Cortex of kidney (tissue), 1 donor: ENCODE results near the gene TRMT11.
"Not testable (repeated sequence)": the region's sequence is repeated elsewhere in the genome, so short reads cannot be mapped to it uniquely, and the experiment has no call there.

ENCODE experiments used
- DNase-seq: peaks from one replicate; lab custom pipeline; 2025; lab: John Stamatoyannopoulos, UW

Gene TRMT11

DNA sequence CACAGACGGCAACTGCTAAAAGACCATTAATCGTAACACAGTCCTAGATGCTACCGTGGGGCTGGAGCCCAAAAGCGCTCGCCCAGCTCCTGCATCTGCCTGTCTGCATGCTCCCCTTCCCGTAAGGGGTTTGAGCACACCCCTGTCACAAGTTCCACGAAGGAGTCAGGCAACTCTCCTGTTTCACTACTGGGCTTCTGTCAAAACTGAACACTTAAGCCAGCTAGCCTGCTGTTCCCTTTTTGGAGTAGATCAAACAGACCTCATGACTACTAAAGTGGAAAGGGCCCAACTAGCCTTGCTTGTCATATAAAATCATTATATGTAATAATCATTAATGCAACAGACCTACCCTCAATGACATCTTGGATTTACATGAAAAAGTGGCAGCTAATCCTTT lies 61.3 kb downstream of the TRMT11 start:
- no peak for DNase-seq

- DNase-seq = no peak
These were observed 62.3 kb downstream of the TRMT11 start for GRCh38 chr6:126048635-126049034.

DNA sequence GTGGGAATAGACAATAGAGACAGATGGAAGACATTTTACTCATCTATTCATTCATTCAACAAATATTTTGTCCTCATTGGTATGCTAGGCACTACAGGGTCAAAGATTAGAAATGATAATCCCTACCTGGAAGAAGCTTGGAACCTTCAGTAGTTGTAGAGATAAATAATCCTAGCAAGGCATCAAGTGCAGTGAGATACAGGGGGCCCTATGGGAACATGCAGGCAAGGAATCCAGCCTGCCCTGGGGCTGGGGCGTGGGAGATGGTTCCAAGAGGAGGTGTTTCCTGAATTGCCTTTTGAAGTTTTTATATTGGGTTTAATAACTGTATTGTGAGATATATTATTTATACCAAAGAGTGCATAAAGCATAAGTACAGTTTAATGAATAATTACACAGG lies 64.5 kb downstream of the TRMT11 start:
- no peak for DNase-seq

DNA sequence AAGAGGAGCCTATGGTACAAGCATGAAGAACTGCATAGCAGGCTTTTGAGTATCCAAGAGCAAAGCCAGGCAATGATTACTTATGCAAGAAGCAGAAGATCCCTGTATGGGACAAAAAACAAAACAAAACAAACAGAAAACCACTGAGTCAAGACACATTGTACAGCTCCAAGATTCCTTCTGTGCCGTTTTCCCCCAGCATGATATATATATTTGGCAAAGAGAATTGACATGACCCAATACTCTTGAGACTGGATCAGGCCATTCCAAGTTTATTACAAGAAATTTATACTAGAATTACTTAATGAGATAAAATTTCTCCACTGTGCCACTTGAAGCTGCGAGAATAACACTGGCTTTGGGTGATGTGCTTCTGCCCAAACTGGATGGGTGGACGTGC lies 65.5 kb downstream of the TRMT11 start:
- no peak for DNase-seq

DNA sequence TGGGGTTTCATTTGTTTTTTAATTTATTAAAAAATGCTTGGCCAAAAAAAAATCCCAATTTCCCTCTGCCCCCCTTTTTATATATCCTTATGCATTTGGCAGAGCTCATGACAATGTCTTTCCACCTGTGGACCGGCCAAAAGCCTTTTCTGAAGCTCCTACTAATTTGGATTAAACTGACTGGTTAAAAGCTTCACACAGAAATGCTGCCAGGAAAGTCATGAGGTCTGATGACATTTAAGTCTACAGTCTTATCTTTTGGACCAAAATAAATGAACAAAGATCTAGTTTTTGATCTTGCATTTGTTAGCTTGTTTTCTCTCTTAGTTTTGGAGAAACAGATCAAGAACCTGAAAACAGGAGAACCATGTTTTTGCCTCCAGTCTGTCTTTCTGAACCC lies 66.1 kb downstream of the TRMT11 start:
- DNase-seq = no peak

GRCh38 chr6:126054258-126054702 lies 67.9 kb downstream of the TRMT11 start:
- no peak for DNase-seq

DNA sequence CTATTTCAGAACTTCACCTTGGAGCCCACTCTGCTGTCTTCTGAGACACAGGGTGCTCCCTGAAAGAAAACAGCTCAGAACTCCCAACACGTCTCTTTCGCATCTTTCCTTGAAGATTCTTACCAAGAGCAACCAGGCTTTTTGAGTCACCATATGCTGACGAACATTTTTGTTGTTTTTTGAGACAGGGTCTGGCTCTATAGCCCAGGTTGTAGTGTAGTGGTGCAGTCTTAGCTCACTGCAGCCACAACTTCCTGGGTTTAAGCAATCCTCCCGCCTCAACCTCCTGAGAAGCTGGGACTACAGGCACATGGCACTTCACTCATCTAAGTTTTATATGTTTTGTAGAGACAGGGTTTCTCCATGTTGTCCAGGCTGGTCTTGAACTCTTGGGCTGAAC lies 68.5 kb downstream of the TRMT11 start:
- DNase-seq = no peak

DNA sequence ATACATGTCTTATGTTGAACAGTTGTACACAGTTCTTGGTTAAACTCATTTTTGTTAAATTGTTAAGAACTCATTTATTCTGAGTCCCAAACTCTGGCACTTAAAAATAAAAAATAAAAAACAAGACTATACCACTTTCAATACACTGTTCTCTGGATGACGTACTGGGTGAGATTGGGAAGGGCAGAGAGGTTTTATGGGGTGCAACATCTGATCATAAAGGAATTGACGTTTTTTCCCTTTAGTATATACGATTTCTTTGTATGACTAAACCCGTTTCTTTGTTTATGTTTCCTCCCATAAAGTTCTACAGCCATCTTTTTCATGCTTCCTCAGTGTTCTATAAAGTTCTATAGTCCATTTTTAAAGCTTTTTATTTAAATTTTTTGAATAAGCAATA lies 69.1 kb downstream of the TRMT11 start:
- no peak for DNase-seq

DNA sequence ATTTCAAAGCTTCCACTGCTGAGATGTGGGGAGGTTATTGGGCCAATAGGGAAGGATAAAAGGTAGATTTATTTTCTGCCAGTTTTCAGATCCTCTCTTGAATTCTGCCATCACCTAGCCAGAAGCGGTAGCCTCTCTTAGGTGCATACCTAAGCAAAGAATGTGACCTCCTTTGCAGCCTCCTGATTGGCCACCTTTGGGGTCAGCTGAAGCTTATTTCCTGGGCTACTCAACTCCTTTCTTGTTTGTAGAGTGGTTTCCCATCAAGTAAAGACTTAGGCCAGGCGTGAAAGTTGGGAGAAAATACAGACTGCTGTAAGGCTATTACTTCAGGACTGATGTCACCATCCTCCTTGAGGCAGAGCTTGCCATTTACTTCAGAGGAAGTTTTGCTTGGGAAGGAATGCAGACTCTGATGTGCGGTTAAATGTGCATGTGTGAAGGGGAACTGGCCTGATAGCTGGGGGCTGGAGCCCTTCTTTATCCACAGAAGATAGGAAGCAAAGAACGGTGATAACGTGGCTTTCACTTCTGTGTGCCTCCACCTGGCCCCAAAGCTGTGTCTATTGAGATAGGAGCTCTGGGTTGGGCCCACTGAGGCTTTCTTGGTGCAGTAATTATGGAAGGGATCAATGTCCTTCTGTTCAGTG lies 70.1 kb downstream of the TRMT11 start:
- no peak for DNase-seq

DNA sequence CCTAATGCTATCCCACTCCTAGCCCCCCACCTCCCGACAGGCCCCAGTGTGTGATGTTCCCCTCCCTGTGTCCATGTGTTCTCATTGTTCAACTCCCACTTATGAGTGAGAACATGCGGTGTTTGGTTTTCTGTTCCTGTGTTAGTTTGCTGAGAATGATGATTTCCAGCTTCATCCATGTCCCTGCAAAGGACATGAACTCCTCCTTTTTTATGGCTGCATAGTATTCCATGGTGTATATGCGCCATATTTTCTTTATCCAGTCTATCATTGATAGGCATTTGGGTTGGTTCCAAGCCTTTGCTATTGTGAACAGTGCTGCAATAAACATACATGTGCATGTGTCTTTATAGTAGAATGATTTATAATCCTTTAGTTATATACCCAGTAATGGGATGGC lies 71.7 kb downstream of the TRMT11 start:
- DNase-seq = not testable (repeated sequence)

GRCh38 chr6:126060400-126060799 lies 74.1 kb downstream of the TRMT11 start:
- DNase-seq = no peak

DNA sequence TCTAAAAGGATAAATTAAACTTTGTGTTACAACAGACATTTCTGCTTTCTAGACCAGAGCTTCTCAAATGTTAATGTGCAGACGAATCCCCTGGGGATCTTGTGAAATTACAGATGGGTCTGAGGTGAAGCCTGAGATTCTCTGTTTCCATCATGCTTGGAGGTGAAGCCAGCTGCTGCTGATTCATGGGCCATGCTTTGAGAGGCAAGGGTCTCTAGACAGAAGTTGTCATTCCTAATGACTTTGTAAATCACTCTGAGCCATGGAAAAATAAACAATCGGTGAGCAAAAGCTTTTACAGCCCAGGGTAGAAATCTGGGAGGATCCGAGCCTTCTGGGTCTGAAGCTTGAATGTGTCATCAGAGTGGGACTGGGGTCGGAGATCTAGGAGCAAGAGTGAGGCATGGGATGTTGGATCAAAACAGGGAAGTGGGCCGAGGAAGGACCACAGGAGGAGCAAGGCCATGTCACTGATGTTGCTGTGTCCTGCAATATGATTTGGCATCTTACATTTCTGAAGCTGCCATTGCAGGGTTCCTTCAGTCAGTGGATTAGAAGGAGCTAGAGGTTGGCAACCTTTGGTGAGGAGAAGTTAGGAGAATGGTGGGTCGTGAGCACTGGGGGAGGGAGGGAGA lies 77.3 kb downstream of the TRMT11 start:
- DNase-seq = no peak

GRCh38 chr6:126064257-126064747 lies 78.0 kb downstream of the TRMT11 start:
- DNase-seq = no peak

DNA sequence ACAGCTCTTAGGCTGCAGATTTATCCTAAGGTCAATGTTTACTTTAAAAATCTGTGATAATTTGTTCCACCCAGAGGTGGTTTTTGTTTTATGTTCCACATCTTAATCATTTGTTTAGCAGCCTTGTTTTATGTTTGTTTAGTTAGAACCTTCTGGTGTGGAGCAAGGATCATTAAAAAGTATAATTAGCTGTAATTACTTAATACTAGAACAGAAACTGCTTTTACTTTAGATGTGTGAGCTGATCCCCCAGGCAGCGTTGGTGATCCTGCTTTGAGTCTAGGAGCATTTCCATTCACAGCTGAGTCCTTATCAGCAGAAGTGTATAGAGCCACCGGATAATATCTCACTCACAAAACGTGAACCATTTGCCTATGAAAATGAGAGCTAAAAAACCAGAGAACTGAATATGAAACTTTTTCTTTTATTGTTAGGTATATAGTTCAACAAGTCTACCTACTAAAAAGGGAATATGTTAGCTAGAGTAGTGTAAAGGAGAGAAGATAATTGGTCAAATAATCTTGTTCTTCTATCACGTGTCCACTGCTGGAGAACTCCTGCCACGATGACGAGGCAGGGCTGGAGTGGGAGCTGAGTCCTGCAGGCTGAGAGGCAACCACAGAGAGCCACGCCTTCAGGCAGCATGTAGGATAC lies 78.5 kb downstream of the TRMT11 start:
- no peak for DNase-seq

DNA sequence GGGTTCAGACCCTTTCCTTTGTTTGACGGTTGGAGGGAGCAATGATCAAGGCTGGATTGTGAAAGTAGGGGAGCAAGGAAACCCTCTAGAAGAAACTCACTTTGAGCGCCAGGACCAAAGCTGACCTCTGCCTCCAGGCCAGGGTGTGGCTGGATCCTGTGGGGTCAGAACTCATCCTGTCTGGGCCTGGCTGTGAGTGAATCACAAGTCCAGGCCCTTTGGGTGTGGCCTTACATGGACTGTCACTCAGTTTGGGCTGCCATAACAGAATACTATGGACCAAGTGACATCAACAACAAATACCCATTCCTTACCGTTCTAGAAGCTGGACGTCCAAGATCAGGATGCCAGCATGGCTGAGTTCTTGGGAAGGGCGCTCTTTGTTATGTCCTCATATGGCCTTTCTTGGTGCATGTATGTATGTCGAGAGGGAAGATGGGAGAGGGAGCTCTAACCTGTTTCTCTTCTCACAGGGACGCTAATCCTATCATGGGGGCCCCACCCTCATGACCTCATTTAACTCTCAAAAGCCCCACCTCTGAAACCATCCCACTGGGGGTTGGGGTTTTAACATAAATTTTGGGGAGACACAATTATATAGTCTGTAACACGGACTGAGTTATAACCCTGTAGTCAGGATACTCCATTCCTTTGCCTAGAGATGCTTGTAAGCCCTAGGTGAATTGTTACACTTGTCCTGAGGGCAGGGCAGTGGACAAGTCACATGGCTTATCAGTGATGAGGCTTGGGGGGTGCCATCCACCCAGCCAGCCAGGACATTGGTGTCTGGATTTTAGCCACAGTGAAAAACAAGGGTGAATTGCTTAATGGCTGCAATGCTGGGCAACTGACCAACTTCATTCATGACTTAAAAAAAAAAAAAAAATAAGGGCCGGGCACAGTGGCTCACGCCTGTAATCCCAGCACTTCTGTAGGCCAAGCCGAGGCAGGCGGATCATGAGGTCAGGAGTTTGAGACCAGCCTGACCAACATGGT lies 80.0 kb downstream of the TRMT11 start:
- DNase-seq = no peak

DNA sequence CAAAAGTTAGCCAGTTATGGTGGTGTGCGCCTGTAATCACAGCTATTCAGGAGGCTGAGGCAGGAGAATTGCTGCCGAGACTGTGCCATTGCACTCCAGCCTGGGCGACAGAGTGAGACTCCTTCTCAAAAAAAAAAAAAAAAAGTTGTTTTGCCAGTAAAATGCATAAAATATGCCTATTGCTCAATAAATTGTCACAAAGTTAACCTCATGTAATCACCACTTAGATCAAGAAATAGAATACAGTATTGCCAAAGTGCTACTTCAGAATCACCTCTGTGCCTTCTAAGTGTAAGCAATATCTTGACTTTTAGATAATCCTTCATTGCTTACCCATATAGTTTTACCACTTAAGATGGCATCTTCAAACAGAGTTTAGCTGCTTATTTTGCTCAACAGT lies 80.7 kb downstream of the TRMT11 start:
- DNase-seq = no peak

- DNase-seq = no peak
These were observed 83.1 kb downstream of the TRMT11 start for GRCh38 chr6:126069449-126069848.

DNA sequence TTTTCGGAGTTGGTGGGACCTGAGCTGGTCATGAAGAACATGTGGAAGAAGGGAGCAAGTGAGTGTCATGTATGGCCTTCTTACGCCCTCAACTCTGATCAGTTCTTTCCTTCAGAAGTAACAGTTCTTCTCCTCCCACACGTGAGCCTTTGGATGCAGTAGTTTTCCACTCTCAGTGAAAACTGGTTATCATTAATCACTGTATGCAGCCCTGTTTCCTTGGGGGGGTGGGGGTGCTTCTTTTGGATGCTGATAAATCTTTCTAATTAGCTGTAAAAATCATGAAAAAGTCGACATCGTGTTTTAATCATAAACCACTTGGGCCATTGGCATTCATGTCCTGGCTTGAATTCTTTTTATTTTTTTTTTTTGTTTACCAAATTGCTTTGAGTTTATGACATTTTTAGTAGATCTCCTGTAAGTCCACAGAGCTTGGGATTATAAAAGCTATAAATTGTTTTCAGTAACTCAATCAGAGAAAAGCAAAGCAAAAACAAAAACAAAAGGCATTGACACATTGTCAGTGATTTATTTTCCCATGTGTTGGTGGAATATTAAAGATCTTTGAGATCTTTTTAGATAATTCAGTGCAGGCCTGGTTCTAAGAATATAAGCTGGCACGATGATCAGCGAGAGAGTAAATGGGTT lies 84.8 kb downstream of the TRMT11 start:
- no peak for DNase-seq

DNA sequence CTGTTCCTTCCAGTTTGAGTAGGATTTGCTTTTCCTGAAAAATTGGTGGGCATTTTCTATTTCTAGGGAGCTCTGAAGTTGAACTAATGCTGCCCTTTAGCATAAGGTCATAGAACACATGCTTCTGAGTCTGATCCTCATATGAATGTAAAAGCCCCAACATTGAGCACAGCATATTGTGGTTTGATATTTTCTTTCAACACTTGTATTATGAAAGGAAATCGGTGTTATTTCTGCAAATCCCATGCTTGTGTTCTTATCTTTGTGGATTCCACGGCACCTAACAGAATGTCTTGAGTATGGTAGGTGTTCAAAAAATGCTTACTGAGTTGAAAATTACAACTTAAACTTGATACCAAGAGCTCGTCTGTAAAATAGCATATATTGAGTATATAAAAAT lies 85.8 kb downstream of the TRMT11 start:
- no peak for DNase-seq

DNA sequence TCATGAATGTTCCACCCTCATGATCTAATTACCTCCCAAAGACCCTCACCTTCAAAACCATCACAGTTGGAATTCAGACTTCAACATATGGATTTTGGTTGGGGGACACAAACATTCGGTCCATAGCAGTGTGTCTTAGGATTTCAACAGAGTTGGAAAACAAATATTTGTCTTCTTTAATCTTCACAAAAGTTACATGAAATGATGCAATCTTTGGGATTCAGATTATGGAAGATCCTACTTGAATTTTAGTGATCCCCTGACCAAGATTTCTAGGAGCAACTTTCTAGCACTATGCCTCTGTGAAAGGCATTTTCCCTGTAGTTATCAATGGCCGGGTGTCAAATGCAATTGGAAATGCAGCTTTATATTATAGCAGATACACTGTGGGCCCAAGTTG lies 86.5 kb downstream of the TRMT11 start:
- DNase-seq = no peak

DNA sequence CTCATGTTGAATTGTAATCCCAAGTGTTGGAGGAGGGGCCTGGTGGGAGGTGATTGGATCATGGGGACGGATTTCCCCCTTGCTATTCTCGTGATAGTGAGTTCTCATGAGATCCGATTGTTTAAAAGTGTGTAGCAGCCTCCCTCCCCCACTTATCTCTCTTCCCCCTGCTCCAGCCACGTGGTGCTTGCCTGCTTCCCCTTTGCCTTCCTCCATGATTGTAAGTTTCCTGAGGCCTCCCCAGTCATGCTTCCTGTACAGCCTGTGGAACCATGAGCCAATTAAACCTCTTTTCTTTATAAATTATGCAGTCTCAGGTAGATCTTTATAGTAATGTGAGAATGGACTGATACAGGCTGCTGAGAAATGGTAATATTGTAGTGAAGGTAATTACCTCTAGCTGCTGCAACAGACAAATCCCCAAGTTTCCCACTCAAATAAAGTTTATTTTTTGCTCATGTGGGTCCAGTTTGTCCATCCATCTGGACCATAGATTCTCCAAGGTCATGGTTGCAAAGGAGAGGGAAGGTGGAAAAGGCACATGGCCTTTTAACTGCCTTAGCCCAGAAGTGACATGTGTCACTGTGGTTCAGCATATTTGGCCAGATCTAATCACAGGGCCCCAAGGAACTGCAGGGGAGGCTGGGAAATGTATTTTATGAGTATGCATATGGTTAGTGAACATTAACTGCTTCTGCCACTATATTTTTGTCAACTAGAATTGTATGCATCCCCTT lies 89.2 kb downstream of the TRMT11 start:
- no peak for DNase-seq
